HepG2 (cell line): ENCODE measurements around the gene CDR2L. TPM values are rescaled to one million over a fixed set of nuclear protein-coding genes. Genes with fewer than 3 reads are reported as not detected.
A peak's percentile ranks its signal among the peaks of the same experiment; 100 is the strongest.

Experiments used
- ATM ChIP-seq: fragments of 450-650 bp; IDR thresholded peaks from 2 replicates; pipeline ENCODE4 v1.7.1; 2017; ENCODE audit warnings: mild to moderate bottlenecking, borderline replicate concordance
- BHLHE40 ChIP-seq: IDR thresholded peaks from 2 replicates; pipeline ENCODE4 v1.6.1; 2011; ENCODE audit warnings: low read length, improper control_type of control experiment
- CC2D1A ChIP-seq: sonication (generic); formaldehyde crosslinking; IDR thresholded peaks from 2 replicates; pipeline ENCODE4 v1.8.1; 2023; ENCODE audit warnings: mild to moderate bottlenecking, missing genetic modification reagents
- HDAC1 ChIP-seq: sonication (generic); formaldehyde crosslinking; IDR thresholded peaks from 2 replicates; pipeline ENCODE4 v1.5.1; 2020; ENCODE audit warnings: mild to moderate bottlenecking, missing genetic modification reagents
- JUNB ChIP-seq: sonication (generic); formaldehyde crosslinking; IDR thresholded peaks from 2 replicates; pipeline ENCODE4 v1.8.0; 2022; ENCODE audit warnings: missing genetic modification reagents, mild to moderate bottlenecking, borderline replicate concordance
- MBNL3 ChIP-seq: fragments of 250-450 bp; sonication (Bioruptor Pico); conservative IDR thresholded peaks from 2 replicates; pipeline ENCODE4 v1.8.0; 2022; ENCODE audit warnings: mild to moderate bottlenecking, inconsistent platforms
- NFATC3 ChIP-seq: sonication (generic); formaldehyde crosslinking; IDR thresholded peaks from 2 replicates; pipeline ENCODE4 v1.5.1; 2020; ENCODE audit warnings: mild to moderate bottlenecking, missing genetic modification reagents
- NR3C1 ChIP-seq: sonication (generic); formaldehyde crosslinking; IDR thresholded peaks from 2 replicates; pipeline ENCODE4 v1.4.0; 2020; ENCODE audit warnings: missing genetic modification reagents
- SOX6 ChIP-seq, 2 experiments: fragments of 450-650 bp in 1 of 2; sonication (generic) in 1 of 2; formaldehyde crosslinking in 1 of 2; IDR thresholded peaks; 2 replicates each; pipeline versions ENCODE4 v1.4.0 to v1.6.1; 2017 to 2020; ENCODE audit warnings: antibody characterized with exemption in 1 of 2, mild to moderate bottlenecking in 1 of 2, missing genetic modification reagents in 1 of 2
- TAF1 ChIP-seq: sonication (generic); formaldehyde crosslinking; IDR thresholded peaks from 2 replicates; pipeline ENCODE4 v1.4.0; 2020; ENCODE audit warnings: missing genetic modification reagents
- ZNF17 ChIP-seq: sonication (generic); formaldehyde crosslinking; IDR thresholded peaks from 2 replicates; pipeline ENCODE4 v1.5.0; 2020; ENCODE audit warnings: mild to moderate bottlenecking, missing genetic modification reagents
- ZNF207 ChIP-seq: fragments of 450-650 bp; IDR thresholded peaks from 2 replicates; pipeline ENCODE4 v1.6.1; 2016; ENCODE audit warnings: antibody characterized with exemption, borderline replicate concordance
- ZNF451 ChIP-seq: sonication (generic); formaldehyde crosslinking; IDR thresholded peaks from 2 replicates; pipeline ENCODE4 v1.5.0; 2020; ENCODE audit warnings: mild to moderate bottlenecking, missing genetic modification reagents
- ZNF576 ChIP-seq: sonication (generic); formaldehyde crosslinking; IDR thresholded peaks from 2 replicates; pipeline ENCODE4 v1.4.0; 2020; ENCODE audit warnings: mild to moderate bottlenecking, missing genetic modification reagents
- ZNF703 ChIP-seq: sonication (generic); formaldehyde crosslinking; IDR thresholded peaks from 2 replicates; pipeline ENCODE4 v1.5.1; 2020; ENCODE audit warnings: missing genetic modification reagents, mild to moderate bottlenecking, moderate library complexity, borderline replicate concordance
- ZNF839 ChIP-seq: sonication (generic); formaldehyde crosslinking; IDR thresholded peaks from 2 replicates; pipeline ENCODE4 v1.4.0; 2020; ENCODE audit warnings: missing genetic modification reagents, mild to moderate bottlenecking, borderline replicate concordance
- polyA plus RNA-seq, 8 experiments: library from polyadenylated mRNA; depleted of rRNA in 3 of 8; stranded (reverse) in 7 of 8; unstranded in 1 of 8; fragments of >200 nt; fragmentation: Illumina TruSeq in 4 of 8; extraction: Trizol in 4 of 8; gene quantifications; 2 replicates each; pipeline versions ENCODE4 v1.2.1 to v1.2.3, GENCODE V29; 2011 to 2016; ENCODE audit warnings: low read depth in 4 of 8, missing spikeins in 1 of 8, mixed read lengths in 1 of 8; ENCODE audit not compliant: insufficient read depth in 1 of 8
- total RNA-seq, 5 experiments: library from RNA; depleted of rRNA; stranded (reverse); fragments of >200 nt; fragmentation: Illumina TruSeq; extraction: Trizol; gene quantifications; 2 replicates each; pipeline ENCODE4 v1.2.3, GENCODE V29; 2016; ENCODE audit warnings: low read depth in 1 of 5
- TF ChIP-seq, protein P1 (sequence below), 2 experiments: sonication (generic) in 1 of 2; formaldehyde crosslinking in 1 of 2; IDR thresholded peaks; 2 replicates each; pipeline versions ENCODE4 v1.5.1 to v1.6.1; 2011 to 2020; ENCODE audit warnings: borderline replicate concordance in 1 of 2, low read depth in 1 of 2, low read length in 1 of 2, mild to moderate bottlenecking in 1 of 2, missing genetic modification reagents in 1 of 2, moderate library complexity in 1 of 2
- TF ChIP-seq, protein P2 (sequence below): sonication (generic); formaldehyde crosslinking; IDR thresholded peaks from 2 replicates; pipeline ENCODE4 v1.4.0; 2020; ENCODE audit warnings: missing genetic modification reagents, mild to moderate bottlenecking, borderline replicate concordance
- TF ChIP-seq, protein P3 (sequence below): sonication (generic); formaldehyde crosslinking; IDR thresholded peaks from 2 replicates; pipeline ENCODE4 v1.4.0; 2020; ENCODE audit warnings: missing genetic modification reagents

CDR2L gene
- total and polyA plus RNA-seq, 2 of the 13 experiments (the other 11 are each of a cell fraction or from before 2014, with no cell fraction given), result 1.9 to 2.1 TPM

DNA sequence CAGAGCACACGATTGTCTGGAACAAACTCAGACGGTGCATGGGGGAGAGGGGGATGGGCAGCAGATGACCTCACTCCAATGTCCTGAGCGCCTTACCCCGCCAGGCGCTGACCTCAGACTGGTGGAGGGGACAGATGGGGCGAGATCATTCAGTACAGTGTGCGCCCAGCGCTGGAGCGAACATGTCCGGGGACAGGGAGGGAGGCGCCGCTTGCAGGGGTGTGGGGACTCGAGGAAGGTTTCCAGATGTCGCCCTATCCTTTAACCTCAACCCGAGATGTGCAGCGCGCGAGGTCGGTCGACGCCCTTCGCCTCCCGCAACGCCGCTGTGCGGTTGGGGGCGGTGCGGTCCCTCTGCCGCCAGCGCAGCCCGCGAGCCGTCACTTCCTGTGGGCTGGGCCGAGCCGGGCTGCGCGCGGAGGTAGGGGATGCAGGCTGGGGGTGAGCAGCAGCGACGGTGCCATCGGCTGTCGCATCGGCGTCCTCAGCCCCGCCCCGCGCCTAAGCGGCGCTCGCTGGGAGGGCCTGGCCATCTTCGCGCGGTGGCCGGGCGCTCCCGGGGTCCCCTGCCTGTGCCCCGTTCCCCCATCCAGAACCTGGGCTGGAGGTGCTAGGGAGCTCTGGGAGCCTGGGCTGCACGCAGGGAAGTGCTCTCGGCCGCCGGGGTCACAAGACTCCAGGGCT is 5.3 kb upstream of the CDR2L start (continued):
- TF ChIP-seq, protein P1, sequence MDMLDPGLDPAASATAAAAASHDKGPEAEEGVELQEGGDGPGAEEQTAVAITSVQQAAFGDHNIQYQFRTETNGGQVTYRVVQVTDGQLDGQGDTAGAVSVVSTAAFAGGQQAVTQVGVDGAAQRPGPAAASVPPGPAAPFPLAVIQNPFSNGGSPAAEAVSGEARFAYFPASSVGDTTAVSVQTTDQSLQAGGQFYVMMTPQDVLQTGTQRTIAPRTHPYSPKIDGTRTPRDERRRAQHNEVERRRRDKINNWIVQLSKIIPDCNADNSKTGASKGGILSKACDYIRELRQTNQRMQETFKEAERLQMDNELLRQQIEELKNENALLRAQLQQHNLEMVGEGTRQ (IDR thresholded peaks at IDR 0.05; ENCODE audit: low read depth, low read length), result no peak
- TF ChIP-seq, protein P1 (CRISPR knock-in tag; IDR thresholded peaks at IDR 0.05; ENCODE audit: borderline replicate concordance), result no peak
- peak; percentile 76; the same call in 1 of the 2 replicates for TF ChIP-seq ZNF17 (CRISPR knock-in tag)
- peak; percentile 87 for TF ChIP-seq TAF1
- TF ChIP-seq ZNF207, result no peak
- TF ChIP-seq JUNB (CRISPR knock-in tag), result no peak
- TF ChIP-seq NFATC3 (CRISPR knock-in tag), result no peak
- no peak for TF ChIP-seq ATM
- TF ChIP-seq, protein P2, sequence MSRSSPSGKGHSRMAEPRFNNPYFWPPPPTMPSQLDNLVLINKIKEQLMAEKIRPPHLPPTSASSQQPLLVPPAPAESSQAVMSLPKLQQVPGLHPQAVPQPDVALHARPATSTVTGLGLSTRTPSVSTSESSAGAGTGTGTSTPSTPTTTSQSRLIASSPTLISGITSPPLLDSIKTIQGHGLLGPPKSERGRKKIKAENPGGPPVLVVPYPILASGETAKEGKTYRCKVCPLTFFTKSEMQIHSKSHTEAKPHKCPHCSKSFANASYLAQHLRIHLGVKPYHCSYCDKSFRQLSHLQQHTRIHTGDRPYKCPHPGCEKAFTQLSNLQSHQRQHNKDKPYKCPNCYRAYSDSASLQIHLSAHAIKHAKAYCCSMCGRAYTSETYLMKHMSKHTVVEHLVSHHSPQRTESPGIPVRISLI (CRISPR knock-in tag), result peak; percentile 68; the same call in 1 of the 2 replicates
- no peak for TF ChIP-seq MBNL3
- TF ChIP-seq HDAC1 (CRISPR knock-in tag), result peak; percentile 92
- TF ChIP-seq, protein P3, sequence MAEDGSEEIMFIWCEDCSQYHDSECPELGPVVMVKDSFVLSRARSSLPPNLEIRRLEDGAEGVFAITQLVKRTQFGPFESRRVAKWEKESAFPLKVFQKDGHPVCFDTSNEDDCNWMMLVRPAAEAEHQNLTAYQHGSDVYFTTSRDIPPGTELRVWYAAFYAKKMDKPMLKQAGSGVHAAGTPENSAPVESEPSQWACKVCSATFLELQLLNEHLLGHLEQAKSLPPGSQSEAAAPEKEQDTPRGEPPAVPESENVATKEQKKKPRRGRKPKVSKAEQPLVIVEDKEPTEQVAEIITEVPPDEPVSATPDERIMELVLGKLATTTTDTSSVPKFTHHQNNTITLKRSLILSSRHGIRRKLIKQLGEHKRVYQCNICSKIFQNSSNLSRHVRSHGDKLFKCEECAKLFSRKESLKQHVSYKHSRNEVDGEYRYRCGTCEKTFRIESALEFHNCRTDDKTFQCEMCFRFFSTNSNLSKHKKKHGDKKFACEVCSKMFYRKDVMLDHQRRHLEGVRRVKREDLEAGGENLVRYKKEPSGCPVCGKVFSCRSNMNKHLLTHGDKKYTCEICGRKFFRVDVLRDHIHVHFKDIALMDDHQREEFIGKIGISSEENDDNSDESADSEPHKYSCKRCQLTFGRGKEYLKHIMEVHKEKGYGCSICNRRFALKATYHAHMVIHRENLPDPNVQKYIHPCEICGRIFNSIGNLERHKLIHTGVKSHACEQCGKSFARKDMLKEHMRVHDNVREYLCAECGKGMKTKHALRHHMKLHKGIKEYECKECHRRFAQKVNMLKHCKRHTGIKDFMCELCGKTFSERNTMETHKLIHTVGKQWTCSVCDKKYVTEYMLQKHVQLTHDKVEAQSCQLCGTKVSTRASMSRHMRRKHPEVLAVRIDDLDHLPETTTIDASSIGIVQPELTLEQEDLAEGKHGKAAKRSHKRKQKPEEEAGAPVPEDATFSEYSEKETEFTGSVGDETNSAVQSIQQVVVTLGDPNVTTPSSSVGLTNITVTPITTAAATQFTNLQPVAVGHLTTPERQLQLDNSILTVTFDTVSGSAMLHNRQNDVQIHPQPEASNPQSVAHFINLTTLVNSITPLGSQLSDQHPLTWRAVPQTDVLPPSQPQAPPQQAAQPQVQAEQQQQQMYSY, result 0 out of 2 replicates have a peak, but pooled peaks have one; percentile 5
- TF ChIP-seq ZNF839 (CRISPR knock-in tag), result peak; percentile 97
- 0 out of 2 replicates have a peak, but pooled peaks have one; percentile 48 for TF ChIP-seq CC2D1A (CRISPR knock-in tag)
- 0 out of 2 replicates have a peak, but pooled peaks have one; percentile 82 for TF ChIP-seq ZNF576
- TF ChIP-seq ZNF703, result no peak; the same call in 1 of the 2 replicates
- TF ChIP-seq BHLHE40, result no peak
- TF ChIP-seq NR3C1 (CRISPR knock-in tag), result no peak
- TF ChIP-seq ZNF451 (CRISPR knock-in tag), result no peak; the same call in 1 of the 2 replicates
- TF ChIP-seq SOX6 (IDR thresholded peaks at IDR 0.05), result no peak
- TF ChIP-seq SOX6 (CRISPR knock-in tag; IDR thresholded peaks at IDR 0.05), result peak; percentile 55
